ENCODE data around the gene MCF2L2. TPM values are rescaled to one million over a fixed set of nuclear protein-coding genes. Genes with fewer than 3 reads are reported as not detected.

The MCF2L2 gene
- total RNA-seq, 1 donor from 2014 or later, result 2.0 TPM

GRCh38 chr3:183212565-183212964 is 215.9 kb downstream of the MCF2L2 start:
- TF ChIP-seq CTCF (IDR thresholded peaks at IDR 0.05) (no peak), POLR2AphosphoS5 (IDR thresholded peaks at IDR 0.05; ENCODE audit: insufficient read depth in 1 of 2, low read depth in 1 of 2) (no peak), POLR2A (IDR thresholded peaks at IDR 0.05) (no peak)
- intact Hi-C loops (cut with DNase I), result no loop called here
- Histone ChIP-seq H3K4me1 (no peaks in the 10 kb centered on the region), H3K4me3 (no peak overlapping the region), H3K9me3 (no peaks in the 10 kb centered on the region), H3K36me3 (no peaks in the 10 kb centered on the region), H3K27ac (no peak overlapping the region), H3K27me3 (no peaks in the 10 kb centered on the region)
- no peak for DNase-seq (ENCODE audit: extremely low spot score in 2 of 2)

- intact Hi-C loops (cut with DNase I), result no loop called here
- H3K9me3 ChIP-seq, result no peaks in the 10 kb centered on the region
- H3K27ac ChIP-seq, result no peak overlapping the region
- H3K4me1 ChIP-seq, result no peaks in the 10 kb centered on the region
- DNase-seq (ENCODE audit: extremely low spot score in 2 of 2), result no peak
- H3K36me3 ChIP-seq, result no peaks in the 10 kb centered on the region
- TF ChIP-seq POLR2AphosphoS5 (IDR thresholded peaks at IDR 0.05; ENCODE audit: insufficient read depth in 1 of 2, low read depth in 1 of 2) (no peak), POLR2A (IDR thresholded peaks at IDR 0.05) (no peak), CTCF (IDR thresholded peaks at IDR 0.05) (no peak)
- H3K4me3 ChIP-seq, result no peak overlapping the region
- H3K27me3 ChIP-seq, result no peaks in the 10 kb centered on the region
Observed at GRCh38 chr3:183212096-183212495, 216.3 kb downstream of the MCF2L2 start.

GRCh38 chr3:183211352-183211751 is 217.1 kb downstream of the MCF2L2 start:
- TF ChIP-seq POLR2AphosphoS5 (IDR thresholded peaks at IDR 0.05; ENCODE audit: insufficient read depth in 1 of 2, low read depth in 1 of 2), result peak in 1 of 2 donors; percentile 20
- TF ChIP-seq CTCF (IDR thresholded peaks at IDR 0.05), result no peak
- intact Hi-C loops (cut with DNase I), result no loop called here
- no peak for DNase-seq (ENCODE audit: extremely low spot score in 2 of 2)

GRCh38 chr3:183210862-183211341 is 217.5 kb downstream of the MCF2L2 start:
- Histone ChIP-seq H3K9me3 (no peaks in the 10 kb centered on the region), H3K4me3 (no peak overlapping the region), H3K36me3 (no peaks in the 10 kb centered on the region), H3K4me1 (no peaks in the 10 kb centered on the region), H3K27me3 (no peaks in the 10 kb centered on the region), H3K27ac (peak overlapping the region; percentile 61)
- DNase-seq (ENCODE audit: extremely low spot score in 2 of 2), result no peak
- intact Hi-C loops (cut with DNase I), result no loop called here
- TF ChIP-seq CTCF (IDR thresholded peaks at IDR 0.05) (no peak), POLR2AphosphoS5 (IDR thresholded peaks at IDR 0.05; ENCODE audit: insufficient read depth in 1 of 2, low read depth in 1 of 2) (peak in 1 of 2 donors; percentile 36), POLR2A (IDR thresholded peaks at IDR 0.05) (no peak)

More at GRCh38 chr3:183211352-183211751, 217.1 kb downstream of the MCF2L2 start:
- Histone ChIP-seq H3K36me3 (no peaks in the 10 kb centered on the region), H3K27ac (no peak overlapping the region), H3K9me3 (no peaks in the 10 kb centered on the region), H3K27me3 (no peaks in the 10 kb centered on the region), H3K4me1 (no peaks in the 10 kb centered on the region), H3K4me3 (no peak overlapping the region)

- H3K4me3 ChIP-seq, result no peak overlapping the region
- no peaks in the 10 kb centered on the region for H3K36me3 ChIP-seq
- no peaks in the 10 kb centered on the region for H3K9me3 ChIP-seq
- TF ChIP-seq POLR2A (IDR thresholded peaks at IDR 0.05) (no peak), POLR2AphosphoS5 (IDR thresholded peaks at IDR 0.05; ENCODE audit: insufficient read depth in 1 of 2, low read depth in 1 of 2) (no peak), CTCF (IDR thresholded peaks at IDR 0.05) (no peak)
- no peaks in the 10 kb centered on the region for H3K27me3 ChIP-seq
- intact Hi-C loops (cut with DNase I), result no loop called here
- H3K4me1 ChIP-seq, result no peaks in the 10 kb centered on the region
- no peak for DNase-seq (ENCODE audit: extremely low spot score in 2 of 2)
- H3K27ac ChIP-seq, result peak overlapping the region; percentile 61
Observed at GRCh38 chr3:183210341-183210740, 218.1 kb downstream of the MCF2L2 start.

Measured in vagina (tissue), 2 donors.